Activated effector memory CD4-positive, alpha-beta T cell treated with Interleukin-2 at 50 U/mL for 16 hours (primary cell): ENCODE results near the gene ERBIN.
"Not testable (repeated sequence)": the region's sequence is repeated elsewhere in the genome, so short reads cannot be mapped to it uniquely, and the experiment has no call there.

ENCODE experiments used
- DNase-seq: peaks from one replicate; pipeline ENCODE4 v3.0.0-alpha.2; 2020

ERBIN gene

GRCh38 chr5:65967288-65968066, 41.1 kb downstream of the ERBIN start:
- no peak for DNase-seq

- DNase-seq, result no peak
Observed at GRCh38 chr5:65969539-65970393, 43.4 kb downstream of the ERBIN start.

DNA sequence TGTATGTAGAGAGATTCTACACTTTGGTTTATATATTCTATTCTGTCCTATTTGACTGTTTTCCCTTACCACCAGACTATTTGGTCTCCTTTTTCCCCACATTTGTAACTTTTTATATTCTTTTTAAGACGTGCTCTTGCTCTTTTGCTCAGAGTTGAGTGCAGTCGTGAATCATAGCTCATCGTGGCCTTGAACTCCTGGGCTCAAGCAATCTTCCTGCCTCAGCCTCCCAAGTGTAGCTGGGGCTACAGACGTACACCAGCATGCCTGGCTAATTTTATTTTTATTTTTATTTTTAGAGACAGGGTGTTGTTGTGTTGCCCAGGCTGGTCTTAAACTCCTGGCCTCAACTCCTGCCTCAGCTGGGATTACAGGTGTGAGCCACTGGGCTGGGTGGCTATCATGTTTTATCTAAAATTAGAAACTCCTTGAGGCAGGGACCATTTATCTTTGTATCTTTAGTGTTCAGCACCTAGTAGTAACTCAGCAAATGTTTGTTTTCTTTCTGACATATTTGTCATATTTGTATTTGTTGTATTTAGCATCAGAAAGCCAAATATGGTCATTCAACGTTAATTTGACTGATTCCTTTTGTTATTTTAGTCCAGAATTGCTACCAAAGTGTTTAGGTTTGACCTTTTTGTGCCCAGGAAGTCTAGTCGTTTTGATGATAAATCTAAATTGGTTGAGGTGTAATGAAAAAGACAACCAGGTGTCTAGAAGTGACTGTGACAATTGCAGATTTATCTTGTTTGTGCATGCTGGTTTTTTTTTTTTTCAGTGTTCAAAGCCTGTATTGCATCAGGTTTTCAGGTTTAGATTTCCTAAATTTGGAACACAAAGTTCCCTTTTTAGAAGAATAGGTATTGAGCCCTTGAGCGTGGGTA, 44.3 kb downstream of the ERBIN start:
- no peak for DNase-seq

DNA sequence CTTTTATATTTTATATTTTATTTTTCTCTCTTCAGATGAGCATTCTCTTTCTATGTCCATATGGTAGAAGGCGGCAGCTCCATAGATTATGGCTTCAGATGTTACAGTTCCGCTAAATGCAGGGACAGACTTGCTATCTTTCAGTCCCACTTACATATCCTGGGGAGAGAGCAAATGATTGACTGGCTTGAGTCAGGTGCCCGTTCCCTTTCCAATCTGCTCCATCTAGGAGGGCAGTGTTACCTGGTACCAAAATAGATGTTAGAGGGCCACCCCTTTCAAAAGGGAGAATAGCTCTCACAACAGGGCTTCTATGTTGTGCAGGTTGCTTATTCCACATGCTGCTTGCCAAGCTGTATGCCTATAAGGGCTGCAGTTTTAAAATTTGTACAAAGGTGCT, 45.3 kb downstream of the ERBIN start:
- no peak for DNase-seq

DNA sequence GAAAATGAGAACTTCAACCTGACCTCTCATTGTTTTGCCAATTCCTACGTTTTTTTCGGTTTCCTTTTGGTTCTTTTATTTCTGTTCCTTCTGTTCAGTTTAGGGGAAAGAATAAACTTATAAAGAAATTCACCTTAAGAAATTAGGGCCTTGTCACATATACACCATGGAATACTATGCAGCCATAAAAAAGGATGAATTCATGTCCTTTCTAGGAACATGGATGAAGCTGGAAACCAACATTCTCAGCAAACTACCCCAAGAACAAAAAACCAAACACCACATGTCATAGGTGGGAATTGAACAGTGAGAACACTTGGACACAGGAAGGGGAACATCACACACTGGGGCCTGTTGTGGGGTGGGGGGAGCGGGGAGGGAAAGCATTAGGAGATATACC, 46.5 kb downstream of the ERBIN start:
- not testable (repeated sequence) for DNase-seq

DNA sequence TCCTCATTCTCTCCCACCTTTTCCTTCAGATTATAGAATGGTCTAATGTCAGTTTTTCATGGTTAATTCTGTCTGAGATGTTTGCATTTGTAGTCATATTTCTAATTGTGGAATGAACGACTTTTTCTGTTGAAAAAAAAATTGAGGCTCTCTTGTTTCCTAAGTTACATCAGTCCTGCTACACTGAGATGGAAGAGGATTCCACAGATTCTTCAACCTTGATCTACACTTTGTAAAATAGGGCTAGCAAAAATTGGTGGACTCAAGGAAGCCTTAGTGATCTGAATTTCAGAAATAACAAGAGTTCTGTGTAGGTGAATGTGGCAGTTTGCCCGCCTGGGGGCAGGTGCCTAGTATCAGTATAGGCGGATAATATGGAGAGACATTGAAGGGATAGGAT, 51.9 kb downstream of the ERBIN start:
- DNase-seq, result no peak

DNA sequence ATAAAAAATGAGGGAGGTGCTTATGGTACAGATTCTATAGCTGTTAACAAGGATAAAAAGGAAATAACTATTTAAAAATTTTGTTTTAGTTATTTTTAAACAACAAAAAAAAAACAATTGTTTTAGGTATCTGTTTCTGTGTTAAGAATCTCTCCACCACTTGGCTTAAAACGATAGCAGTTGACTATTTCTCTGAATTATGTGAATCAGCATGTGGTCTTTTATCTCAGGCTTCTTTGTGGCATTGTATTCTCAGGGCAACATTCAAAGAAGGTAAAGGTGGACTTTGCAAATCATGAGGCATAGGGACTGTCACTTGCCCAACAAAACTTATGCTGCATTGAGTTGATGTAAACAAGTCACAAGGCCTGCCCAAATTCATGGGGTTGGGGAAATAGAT, 55.2 kb downstream of the ERBIN start:
- DNase-seq, result no peak

- no peak for DNase-seq
Observed at GRCh38 chr5:65981969-65982619, 55.7 kb downstream of the ERBIN start.

GRCh38 chr5:65982635-65983034, 56.3 kb downstream of the ERBIN start:
- no peak for DNase-seq

GRCh38 chr5:65984098-65984885, 57.9 kb downstream of the ERBIN start:
- DNase-seq, result no peak

GRCh38 chr5:65986050-65986451, 59.7 kb downstream of the ERBIN start:
- DNase-seq, result no peak

DNA sequence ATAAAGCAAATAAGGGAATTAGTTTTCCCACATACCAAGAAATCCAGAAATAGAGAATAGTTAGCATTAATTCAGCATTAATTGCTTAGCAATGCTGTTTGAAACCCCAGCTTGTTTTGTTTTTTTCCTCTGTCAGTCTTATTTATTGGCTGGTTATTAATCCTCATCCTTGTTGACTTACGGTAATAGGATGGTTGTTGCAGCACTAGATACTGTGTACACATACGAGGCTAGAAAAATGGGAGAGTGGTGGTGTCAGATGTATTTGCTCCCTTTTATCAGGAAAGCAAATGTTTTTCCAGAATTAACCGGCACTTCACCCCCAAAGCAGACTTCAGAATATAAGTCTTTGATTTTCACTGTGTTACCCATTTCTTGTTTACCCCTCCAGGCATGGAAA, 60.4 kb downstream of the ERBIN start:
- no peak for DNase-seq

DNA sequence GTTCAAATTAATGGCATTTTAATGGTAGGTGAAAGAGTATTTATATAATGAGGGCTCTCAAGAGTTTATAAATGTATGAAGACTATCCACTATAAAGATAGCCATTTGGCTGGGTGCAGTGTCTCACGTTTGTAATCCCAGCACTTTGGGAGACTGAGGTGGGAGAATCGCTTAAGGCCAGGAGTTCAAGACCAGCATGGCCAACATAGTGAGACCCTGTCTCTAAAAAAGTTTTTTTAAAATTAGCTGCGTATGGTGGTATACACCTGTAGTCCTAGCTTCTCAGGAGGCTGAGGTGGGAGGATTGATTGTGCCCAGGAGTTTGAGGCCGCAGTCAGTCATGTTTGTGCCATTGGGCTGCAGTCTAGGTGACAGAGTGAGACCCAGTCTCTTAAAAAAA, 61.6 kb downstream of the ERBIN start:
- DNase-seq, result no peak

GRCh38 chr5:65989158-65989557, 62.8 kb downstream of the ERBIN start:
- DNase-seq, result no peak

DNA sequence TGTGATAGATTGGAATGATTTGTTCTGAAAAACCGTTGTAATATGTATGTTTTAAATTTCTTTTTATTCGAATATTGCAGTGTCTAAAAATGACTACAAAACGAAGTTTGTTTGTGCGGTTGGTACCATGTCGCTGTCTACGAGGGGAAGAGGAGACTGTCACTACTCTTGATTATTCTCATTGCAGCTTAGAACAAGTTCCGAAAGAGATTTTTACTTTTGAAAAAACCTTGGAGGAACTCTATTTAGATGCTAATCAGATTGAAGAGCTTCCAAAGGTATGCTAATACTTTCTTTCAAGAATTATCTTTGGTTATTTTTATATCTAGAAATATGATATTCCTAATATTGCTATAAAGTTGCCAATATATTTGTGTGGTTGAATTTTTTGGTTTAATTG, 66.3 kb downstream of the ERBIN start:
- DNase-seq, result no peak

- no peak for DNase-seq
Observed at GRCh38 chr5:65994117-65994786, 67.9 kb downstream of the ERBIN start.

- DNase-seq, result no peak
Observed at GRCh38 chr5:65999061-65999723, 72.8 kb downstream of the ERBIN start.

DNA sequence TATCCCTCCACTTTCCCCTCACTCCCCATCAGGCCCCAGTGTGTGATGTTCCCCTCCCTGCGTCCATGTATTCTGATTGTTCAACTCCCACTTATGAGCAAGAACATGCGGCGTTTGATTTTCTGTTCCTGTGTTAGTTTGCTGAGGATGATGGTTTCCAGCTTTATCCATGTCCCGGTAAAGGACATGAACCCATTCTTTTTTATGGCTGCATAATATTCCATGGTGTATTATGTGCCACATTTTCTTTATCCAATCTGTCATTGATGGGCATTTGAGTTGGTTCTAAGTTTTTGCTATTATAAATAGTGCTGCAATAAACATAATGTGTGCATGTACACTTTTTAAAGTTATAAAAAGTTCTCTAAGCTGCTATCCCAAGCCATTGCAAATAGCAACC, 75.6 kb downstream of the ERBIN start:
- no peak for DNase-seq

- no peak for DNase-seq
Observed at GRCh38 chr5:66002415-66002814, 76.0 kb downstream of the ERBIN start.

GRCh38 chr5:66004216-66004615, 77.8 kb downstream of the ERBIN start:
- DNase-seq, result no peak

- DNase-seq, result no peak
Observed at GRCh38 chr5:66009277-66009676, 82.9 kb downstream of the ERBIN start.
